GM19099 (cell line): ENCODE results near the gene GLB1L3.

ENCODE experiments used
- POLR2A ChIP-seq: IDR thresholded peaks from 3 replicates; pipeline ENCODE4 v1.6.1; 2011; ENCODE audit warnings: low read depth; ENCODE audit not compliant: insufficient read length; ENCODE audit errors: extremely low read depth

The GLB1L3 gene

GRCh38 chr11:134357545-134357839 is 81.3 kb downstream of the GLB1L3 start:
- TF ChIP-seq POLR2A: no peak

- TF ChIP-seq POLR2A: no peak
Measured at GRCh38 chr11:134358165-134358855, 82.1 kb downstream of the GLB1L3 start.

GRCh38 chr11:134358856-134359490 is 82.8 kb downstream of the GLB1L3 start:
- TF ChIP-seq POLR2A: no peak

- no peak for TF ChIP-seq POLR2A
Measured at GRCh38 chr11:134359646-134360045, 83.5 kb downstream of the GLB1L3 start.

- no peak for TF ChIP-seq POLR2A
Measured at GRCh38 chr11:134360050-134360835, 84.1 kb downstream of the GLB1L3 start.

GRCh38 chr11:134361661-134362060 is 85.5 kb downstream of the GLB1L3 start:
- TF ChIP-seq POLR2A: no peak

GRCh38 chr11:134362192-134362901 is 86.2 kb downstream of the GLB1L3 start:
- TF ChIP-seq POLR2A: no peak

GRCh38 chr11:134363161-134363560 is 87.0 kb downstream of the GLB1L3 start:
- TF ChIP-seq POLR2A: no peak

- no peak for TF ChIP-seq POLR2A
Measured at GRCh38 chr11:134363592-134363991, 87.4 kb downstream of the GLB1L3 start.

GRCh38 chr11:134364261-134364660 is 88.1 kb downstream of the GLB1L3 start:
- no peak for TF ChIP-seq POLR2A

- no peak for TF ChIP-seq POLR2A
Measured at GRCh38 chr11:134365011-134365925, 89.1 kb downstream of the GLB1L3 start.

- no peak for TF ChIP-seq POLR2A
Measured at GRCh38 chr11:134366254-134366653, 90.1 kb downstream of the GLB1L3 start.

- TF ChIP-seq POLR2A: no peak
Measured at GRCh38 chr11:134367781-134368180, 91.6 kb downstream of the GLB1L3 start.
